Endothelial cell of umbilical vein (primary cell): ENCODE results near the gene PYM1. TPM values are rescaled to one million over a fixed set of nuclear protein-coding genes. Genes with fewer than 3 reads are reported as not detected.

Source experiments
- BruUV-seq: library from RNA; stranded (reverse); fragments of 400-500 nt; replicated peaks from 2 replicates; lab custom pipeline; 2021; lab: Mats Ljungman, UMichigan
- CTCF ChIA-PET: fragments of 300-600, 350-600 bp; sonication (Branson Sonifier 250); formaldehyde crosslinking; loops from one replicate; lab custom pipeline; 2021; ENCODE audit warnings: antibody characterized with exemption, inconsistent platforms; lab: Charles Lee
- POLR2A ChIA-PET: fragments of 300-600, 350-600 bp; sonication (Branson Sonifier 250); formaldehyde crosslinking; loops from one replicate; lab custom pipeline; 2021; ENCODE audit warnings: antibody characterized with exemption, inconsistent platforms; lab: Charles Lee
- DNase-seq: peaks from one replicate; pipeline ENCODE4 v3.0.0-alpha.2; 2011; ENCODE audit warnings: low read depth, low spot score
- FAIRE-seq: peaks from 2 replicates; lab custom pipeline; 2011; peaks lifted over from hg19 to GRCh38; lab: Jason Lieb, UNC
- H2AFZ ChIP-seq: 2 replicates; pipeline ENCODE4 v1.6.0; 2012; ENCODE audit warnings: low read depth, low read length, control low read depth, inconsistent platforms
- H3K27ac ChIP-seq: 2 replicates; pipeline ENCODE4 v1.5.1; 2011; ENCODE audit warnings: low read depth, mild to moderate bottlenecking, control low read depth, low read length, moderate library complexity; ENCODE audit not compliant: insufficient read depth
- H3K27me3 ChIP-seq, 2 experiments: 2 replicates each; pipeline versions ENCODE4 v1.6.0 to v1.6.1; 2011; ENCODE audit warnings: low read length in 2 of 2, mixed read lengths in 1 of 2; ENCODE audit not compliant: control insufficient read depth in 2 of 2, insufficient read depth in 2 of 2
- H3K36me3 ChIP-seq, 2 experiments: 2 replicates in 1 of 2; 3 replicates in 1 of 2; pipeline ENCODE4 v1.5.1; 2011; ENCODE audit warnings: low read length in 2 of 2, mild to moderate bottlenecking in 1 of 2, moderate library complexity in 1 of 2; ENCODE audit not compliant: control insufficient read depth in 2 of 2, insufficient read depth in 2 of 2; ENCODE audit errors: extremely low read depth in 1 of 2
- H3K4me1 ChIP-seq: 3 replicates; pipeline ENCODE4 v1.5.1; 2011; ENCODE audit warnings: mild to moderate bottlenecking, low read length; ENCODE audit not compliant: control insufficient read depth, insufficient read depth; ENCODE audit errors: extremely low read depth
- H3K4me2 ChIP-seq: 2 replicates; pipeline ENCODE4 v1.6.1; 2011; ENCODE audit warnings: low read length, control low read depth, mixed read lengths; ENCODE audit not compliant: insufficient read depth
- H3K4me3 ChIP-seq, 3 experiments: fragments of 200-600 bp in 1 of 3; sonication (generic), shearing (Covaris generic) in 1 of 3; replicated peaks in 1 of 3; 2 replicates each; pipeline ENCODE4 v1.5.1; 2011 to 2016; ENCODE audit warnings: control low read depth in 3 of 3, low read length in 3 of 3, mild to moderate bottlenecking in 2 of 3, inconsistent platforms in 1 of 3, low read depth in 1 of 3, moderate library complexity in 1 of 3; ENCODE audit not compliant: insufficient read depth in 1 of 3
- H3K79me2 ChIP-seq: 2 replicates; pipeline ENCODE4 v1.6.0; 2012; ENCODE audit warnings: low read length, inconsistent platforms; ENCODE audit not compliant: control insufficient read depth, insufficient read depth
- H3K9ac ChIP-seq: replicated peaks from 2 replicates; pipeline ENCODE3; 2011; ENCODE audit warnings: low read length, control low read depth; ENCODE audit not compliant: insufficient read depth; ENCODE audit errors: extremely low read depth
- H3K9me1 ChIP-seq: replicated peaks from 3 replicates; pipeline ENCODE4 v1.6.0; 2011; ENCODE audit warnings: mild to moderate bottlenecking, low read length; ENCODE audit not compliant: control insufficient read depth, insufficient read depth; ENCODE audit errors: extremely low read depth
- H3K9me3 ChIP-seq: replicated peaks from 2 replicates; pipeline ENCODE4 v1.5.1; 2012; ENCODE audit warnings: low read length, inconsistent platforms; ENCODE audit not compliant: control insufficient read depth, insufficient read depth
- H4K20me1 ChIP-seq: replicated peaks from 2 replicates; pipeline ENCODE3; 2011; ENCODE audit warnings: mild to moderate bottlenecking, low read length; ENCODE audit not compliant: control insufficient read depth, insufficient read depth; ENCODE audit errors: extremely low read depth
- CTCF ChIP-seq, 2 donors: IDR thresholded peaks; 1 replicate in 1 of 2; 2 replicates in 1 of 2; pipeline ENCODE4 v1.5.1; 2011; ENCODE audit warnings: low read length in 2 of 2, mild to moderate bottlenecking in 2 of 2, moderate library complexity in 2 of 2, control low read depth in 1 of 2, inconsistent platforms in 1 of 2, low read depth in 1 of 2; ENCODE audit not compliant: insufficient read depth in 1 of 2; ENCODE audit errors: extremely low read depth in 1 of 2
- EZH2 ChIP-seq: IDR thresholded peaks from 2 replicates; pipeline ENCODE4 v1.6.1; 2012; ENCODE audit warnings: borderline replicate concordance, low read depth, mild to moderate bottlenecking, moderate library complexity, low read length, inconsistent platforms; ENCODE audit not compliant: severe bottlenecking
- FOS ChIP-seq: IDR thresholded peaks from 2 replicates; pipeline ENCODE4 v1.6.1; 2011; ENCODE audit warnings: mild to moderate bottlenecking, low read length, moderate library complexity, borderline replicate concordance; ENCODE audit not compliant: insufficient read depth
- GATA2 ChIP-seq: IDR thresholded peaks from 2 replicates; pipeline ENCODE4 v1.7.0; 2011; ENCODE audit warnings: low read depth, mild to moderate bottlenecking, moderate library complexity, mixed read lengths, low read length; ENCODE audit not compliant: insufficient read length, insufficient read depth
- JUN ChIP-seq: IDR thresholded peaks from 2 replicates; pipeline ENCODE4 v1.6.1; 2011; ENCODE audit warnings: borderline replicate concordance, low read depth; ENCODE audit not compliant: insufficient read length, insufficient read depth
- MAX ChIP-seq: IDR thresholded peaks from 2 replicates; pipeline ENCODE4 v1.6.1; 2011; ENCODE audit not compliant: insufficient read depth, insufficient read length
- MYC ChIP-seq: IDR thresholded peaks from one replicate; pipeline ENCODE4 v1.6.1; 2011; ENCODE audit warnings: mild to moderate bottlenecking, low read depth, low read length
- POLR2A ChIP-seq: IDR thresholded peaks from 2 replicates; pipeline ENCODE4 v1.6.1; 2012; ENCODE audit warnings: low read depth, mild to moderate bottlenecking, control low read depth, low read length
- POLR2AphosphoS5 ChIP-seq: IDR thresholded peaks from 2 replicates; pipeline ENCODE4 v1.6.1; 2012; ENCODE audit warnings: low read depth, mild to moderate bottlenecking, control low read depth, low read length, moderate library complexity; ENCODE audit not compliant: insufficient read depth
- dilution Hi-C: fragments of 300-500 bp; cut with MboI; formaldehyde crosslinking; loops from one replicate; pipeline ENCODE4 v1.15.0; 2019; ENCODE audit warnings: low sequenced_read_pairs; ENCODE audit not compliant: extremely low pct_ligation_motif_present
- intact Hi-C: fragments of 100-400 bp; cut with micrococcal nuclease; formaldehyde crosslinking; loops from one replicate; pipeline ENCODE4 v1.10.0; 2022
- polyA plus RNA-seq, 4 experiments: library from polyadenylated mRNA; depleted of rRNA in 3 of 4; stranded (reverse) in 3 of 4; unstranded in 1 of 4; fragments of >200 nt; gene quantifications; 2 replicates each; pipeline versions ENCODE4 v1.2.1 to v1.2.3, GENCODE V29; 2011 to 2012; ENCODE audit warnings: missing spikeins in 1 of 4
- total RNA-seq: library from RNA; stranded (reverse); gene quantifications from 2 replicates; pipeline ENCODE4 v1.2.3, GENCODE V29; 2021

PYM1 gene
- total and polyA plus RNA-seq, 2 donors (not counting 3 experiments of a cell fraction or from before 2014, with no cell fraction given) = 18.7 to 23.5 TPM

GRCh38 chr12:55861396-55861795 lies 66.3 kb downstream of the PYM1 start:
- Histone ChIP-seq H3K4me2 (no peak overlapping the region), H3K27me3 (no peaks in the 10 kb centered on the region), H3K4me1 (no peaks in the 10 kb centered on the region), H3K9me3 (no peaks in the 10 kb centered on the region), H2AFZ (no peak overlapping the region), H3K9ac (no peak overlapping the region), H3K27ac (no peak overlapping the region), H3K79me2 (no peaks in the 10 kb centered on the region), H4K20me1 (no peaks in the 10 kb centered on the region), H3K36me3 (no peaks in the 10 kb centered on the region), H3K9me1 (no peaks in the 10 kb centered on the region), H3K4me3 (no peak overlapping the region)
- no peak for FAIRE-seq
- CTCF ChIA-PET = interaction anchor here (1.0 kb wide), 1 partner anchor 12 kb away, joined by 5 read pairs; no protein-coding TSS in a partner anchor
- DNase-seq = no peak
- POLR2A ChIA-PET = no interaction called here
- BruUV-seq = no TSS peak
- intact Hi-C loops (no loop called here), dilution Hi-C loops (no loop called here)
- no peak for TF ChIP-seq MYC
- no peak for TF ChIP-seq GATA2
- TF ChIP-seq CTCF (IDR thresholded peaks at IDR 0.05; ENCODE audit: extremely low read depth in 1 of 2, insufficient read depth in 1 of 2, low read depth in 1 of 2, low read length in 2 of 2) = no peak
- TF ChIP-seq FOS = no peak
- TF ChIP-seq EZH2 = no peak

GRCh38 chr12:55852740-55853139 lies 75.0 kb downstream of the PYM1 start:
- CTCF ChIA-PET = no interaction called here
- no peaks in the 10 kb centered on the region for H3K9me1 ChIP-seq
- no peaks in the 10 kb centered on the region for H3K27me3 ChIP-seq
- no peaks in the 10 kb centered on the region for H3K79me2 ChIP-seq
- no peak for FAIRE-seq
- H3K36me3 ChIP-seq = no peaks in the 10 kb centered on the region
- no peaks in the 10 kb centered on the region for H3K9me3 ChIP-seq
- no peak overlapping the region for H3K4me2 ChIP-seq
- no peak overlapping the region for H2AFZ ChIP-seq
- H3K9ac ChIP-seq = no peak overlapping the region
- no peak for DNase-seq
- BruUV-seq = no TSS peak
- H3K4me3 ChIP-seq = no peak overlapping the region
- H3K4me1 ChIP-seq = peaks cover 5% of the 10 kb centered on the region
- TF ChIP-seq MYC (no peak), EZH2 (no peak), POLR2AphosphoS5 (no peak), FOS (no peak), JUN (no peak), GATA2 (no peak), MAX (no peak), POLR2A (no peak), CTCF (IDR thresholded peaks at IDR 0.05; ENCODE audit: extremely low read depth in 1 of 2, insufficient read depth in 1 of 2, low read depth in 1 of 2, low read length in 2 of 2) (no peak)
- no peaks in the 10 kb centered on the region for H4K20me1 ChIP-seq
- intact Hi-C loops = no loop called here
- dilution Hi-C loops = no loop called here
- POLR2A ChIA-PET = no interaction called here
- H3K27ac ChIP-seq = no peak overlapping the region
